Smooth muscle cell (in vitro differentiated cells): Measurements from ENCODE around the gene ERAS. TPM values are rescaled to one million over a fixed set of nuclear protein-coding genes. Genes with fewer than 3 reads are reported as not detected.

Source experiments
- DNase-seq: peaks from one replicate; lab custom pipeline; 2025; ENCODE audit not compliant: unreplicated experiment; lab: John Stamatoyannopoulos, UW
- H2AFZ ChIP-seq: fragments of 200-600 bp; sonication (generic); 2 replicates; pipeline ENCODE4 v1.6.0; 2016; ENCODE audit warnings: antibody characterized with exemption, low read depth, mild to moderate bottlenecking
- H3F3A ChIP-seq: fragments of 200-600 bp; sonication (generic); 2 replicates; pipeline ENCODE4 v1.6.0; 2017; ENCODE audit warnings: antibody characterized with exemption, low read depth
- H3K27ac ChIP-seq: fragments of 200-600 bp; sonication (generic); 2 replicates; pipeline ENCODE4 v1.5.1; 2016; ENCODE audit warnings: low read depth, mild to moderate bottlenecking
- H3K27me3 ChIP-seq: fragments of 200-600 bp; sonication (generic); 2 replicates; pipeline ENCODE4 v1.6.1; 2016; ENCODE audit warnings: low read depth, mild to moderate bottlenecking
- H3K36me3 ChIP-seq: fragments of 200-600 bp; sonication (generic); 2 replicates; pipeline ENCODE4 v1.5.1; 2016; ENCODE audit warnings: low read depth
- H3K4me1 ChIP-seq: fragments of 200-600 bp; sonication (generic); 2 replicates; pipeline ENCODE4 v1.5.1; 2016; ENCODE audit warnings: low read depth
- H3K4me2 ChIP-seq: fragments of 200-600 bp; sonication (generic); 2 replicates; pipeline ENCODE4 v1.6.0; 2016; ENCODE audit warnings: mild to moderate bottlenecking
- H3K4me3 ChIP-seq: fragments of 200-600 bp; sonication (generic); 2 replicates; pipeline ENCODE4 v1.5.1; 2016; ENCODE audit warnings: mild to moderate bottlenecking
- H3K79me2 ChIP-seq: fragments of 200-600 bp; sonication (generic); 2 replicates; pipeline ENCODE4 v1.6.0; 2016; ENCODE audit warnings: low read depth, mild to moderate bottlenecking
- H3K9ac ChIP-seq: fragments of 200-600 bp; sonication (generic); 2 replicates; pipeline ENCODE4 v1.6.0; 2016; ENCODE audit warnings: low read depth
- H3K9me3 ChIP-seq: fragments of 200-600 bp; sonication (generic); replicated peaks from 2 replicates; pipeline ENCODE4 v1.5.1; 2016; ENCODE audit warnings: low read depth
- H4K20me1 ChIP-seq: fragments of 200-600 bp; sonication (generic); 2 replicates; pipeline ENCODE4 v1.6.0; 2016; ENCODE audit warnings: low read depth
- CTCF ChIP-seq: fragments of 200-600 bp; sonication (generic); IDR thresholded peaks from 2 replicates; pipeline ENCODE4 v1.5.1; 2017; ENCODE audit warnings: borderline replicate concordance, mild to moderate bottlenecking, antibody characterized with exemption; ENCODE audit not compliant: insufficient read depth, poor library complexity, severe bottlenecking
- whole genome bisulfite sequencing: methylation state at CpG from one replicate; pipeline ENCODE4 v1.1.7; 2016; ENCODE audit warnings: low lambda C conversion rate; 5-methylcytosine and 5-hydroxymethylcytosine counted together
- polyA plus RNA-seq: library from polyadenylated mRNA; unstranded; fragments of >200 nt; fragmentation: Nextera tagmentation; extraction: Ambion mirVana; gene quantifications from 2 replicates; pipeline ENCODE4 v1.2.1, GENCODE V29; 2016
- total RNA-seq: library from RNA; depleted of rRNA; stranded (reverse); fragments of >200 nt; gene quantifications from 2 replicates; pipeline ENCODE4 v1.2.3, GENCODE V29; 2014

The ERAS gene
- total and polyA plus RNA-seq, 2 experiments from 2014 or later, result not detected

GRCh38 chrX:48829016-48829735 lies 2.9 kb downstream of the ERAS start:
- H3K4me1 ChIP-seq, result no peaks in the 10 kb centered on the region
- H3K9me3 ChIP-seq, result no peaks in the 10 kb centered on the region
- no peak overlapping the region for H3K4me3 ChIP-seq
- no peaks in the 10 kb centered on the region for H3F3A ChIP-seq
- no peaks in the 10 kb centered on the region for H4K20me1 ChIP-seq
- H3K27ac ChIP-seq, result no peak overlapping the region
- no peak for DNase-seq
- peaks cover 38% of the 10 kb centered on the region for H3K27me3 ChIP-seq
- peaks cover 2% of the 10 kb centered on the region for H3K36me3 ChIP-seq
- H3K79me2 ChIP-seq, result no peaks in the 10 kb centered on the region
- 86% methylated on average over 23 of the region's 24 CpGs for WGBS
- H3K9ac ChIP-seq, result no peak overlapping the region
- H2AFZ ChIP-seq, result no peak overlapping the region
- no peak for TF ChIP-seq CTCF
- H3K4me2 ChIP-seq, result no peak overlapping the region

GRCh38 chrX:48831136-48831908 lies 5.0 kb downstream of the ERAS start:
- no peak overlapping the region for H2AFZ ChIP-seq
- no peaks in the 10 kb centered on the region for H3K9me3 ChIP-seq
- H4K20me1 ChIP-seq, result no peaks in the 10 kb centered on the region
- WGBS, result 56% methylated on average over 44 of the region's 58 CpGs
- no peaks in the 10 kb centered on the region for H3F3A ChIP-seq
- H3K9ac ChIP-seq, result no peak overlapping the region
- peaks cover 57% of the 10 kb centered on the region for H3K27me3 ChIP-seq
- H3K4me3 ChIP-seq, result no peak overlapping the region
- H3K79me2 ChIP-seq, result no peaks in the 10 kb centered on the region
- no peaks in the 10 kb centered on the region for H3K4me1 ChIP-seq
- no peaks in the 10 kb centered on the region for H3K36me3 ChIP-seq
- no peak overlapping the region for H3K4me2 ChIP-seq
- TF ChIP-seq CTCF, result no peak
- no peak overlapping the region for H3K27ac ChIP-seq
- no peak for DNase-seq

- H3K27me3 ChIP-seq, result peaks cover 60% of the 10 kb centered on the region
- H3F3A ChIP-seq, result no peaks in the 10 kb centered on the region
- WGBS, result 34% methylated on average over 34 of the region's 57 CpGs
- no peak overlapping the region for H3K9ac ChIP-seq
- no peak overlapping the region for H2AFZ ChIP-seq
- no peaks in the 10 kb centered on the region for H4K20me1 ChIP-seq
- H3K4me1 ChIP-seq, result no peaks in the 10 kb centered on the region
- H3K79me2 ChIP-seq, result no peaks in the 10 kb centered on the region
- no peak for TF ChIP-seq CTCF
- H3K27ac ChIP-seq, result no peak overlapping the region
- H3K4me2 ChIP-seq, result no peak overlapping the region
- no peaks in the 10 kb centered on the region for H3K36me3 ChIP-seq
- H3K4me3 ChIP-seq, result no peak overlapping the region
- no peaks in the 10 kb centered on the region for H3K9me3 ChIP-seq
- DNase-seq, result no peak
Observed at GRCh38 chrX:48831909-48832291, 5.6 kb downstream of the ERAS start.
